ENCODE measurements around the gene STAT5B.
A peak's percentile ranks its signal among the peaks of the same experiment; 100 is the strongest.

The STAT5B gene

DNA sequence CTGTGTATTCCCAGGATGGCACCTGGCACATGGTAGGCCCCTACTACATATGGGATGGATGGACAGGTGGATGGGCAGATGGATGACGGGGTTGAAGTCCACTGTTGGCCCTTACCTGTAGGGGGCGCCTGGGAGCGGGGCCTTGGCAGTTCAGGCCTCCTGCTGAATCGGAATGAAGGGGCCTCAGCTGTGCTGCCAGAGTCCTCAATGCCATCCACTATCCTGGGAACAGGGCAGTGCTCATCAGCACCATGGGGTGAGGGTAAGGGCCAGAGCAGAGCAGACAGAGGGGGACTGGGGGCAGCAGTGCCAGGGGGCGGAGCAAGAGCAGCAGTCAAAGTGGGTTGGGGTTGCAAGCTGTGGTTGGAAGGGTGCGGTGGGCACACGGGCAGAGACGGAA lies 113.1 kb downstream of the STAT5B start:
- no peak overlapping the region for H3K27ac ChIP-seq
- no peak for DNase-seq (ENCODE audit: low read depth, low spot score)

DNA sequence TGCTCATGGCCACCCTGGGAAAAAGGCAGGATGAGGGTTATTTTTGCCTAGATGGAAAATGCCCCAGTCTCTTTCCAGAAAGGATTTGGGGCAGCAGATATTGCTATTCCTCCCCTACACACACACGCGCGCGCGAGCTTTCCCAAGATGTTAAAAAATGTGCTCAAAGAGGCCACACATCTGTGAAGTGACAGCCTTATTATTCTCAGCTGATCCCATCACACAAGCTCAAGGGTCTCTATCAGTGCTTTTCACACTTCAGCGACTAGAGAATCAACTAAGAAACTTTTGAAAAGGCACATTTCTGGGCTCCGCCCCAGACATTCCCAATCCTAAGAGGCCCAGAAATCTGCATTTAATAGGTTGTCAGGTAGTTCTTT lies 115.7 kb downstream of the STAT5B start:
- H3K27ac ChIP-seq: no peak overlapping the region
- DNase-seq (ENCODE audit: low read depth, low spot score): no peak

DNA sequence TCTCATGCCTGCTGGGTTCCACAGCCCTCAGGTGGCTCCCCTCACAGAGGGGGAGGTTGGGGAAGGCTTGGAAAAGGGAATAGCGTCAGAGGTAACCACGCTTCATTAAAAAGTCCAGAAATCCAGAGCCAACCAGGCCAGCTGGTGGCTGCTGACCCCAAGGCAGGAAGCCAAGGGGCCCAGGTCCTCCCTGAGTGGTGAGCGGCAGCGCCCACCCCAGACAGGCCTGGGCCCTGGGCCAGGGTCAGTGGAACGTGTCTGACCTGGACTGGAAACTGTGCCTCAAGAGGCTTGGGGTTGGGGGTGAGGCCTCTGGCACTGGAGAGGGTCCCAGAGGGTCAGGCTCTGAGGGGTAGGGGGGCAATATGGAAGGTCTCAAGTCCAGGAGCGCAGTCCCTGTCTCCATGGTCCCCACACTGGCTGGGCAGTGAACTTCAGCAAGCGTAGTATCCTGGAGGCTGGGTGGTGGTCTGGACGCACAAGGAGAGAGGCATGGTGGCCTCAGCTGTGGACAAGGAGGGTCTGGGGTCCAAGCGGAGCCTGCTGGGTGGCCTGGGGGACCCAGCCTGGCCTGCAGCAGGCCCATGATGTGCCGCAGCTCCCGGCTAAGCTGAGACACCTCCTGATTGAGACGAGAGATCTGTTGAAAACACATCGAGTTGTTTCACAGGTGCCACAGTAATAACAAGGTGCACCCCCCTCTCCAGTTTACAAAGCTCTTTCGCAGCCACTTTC lies 116.2 kb downstream of the STAT5B start:
- no peak for DNase-seq (ENCODE audit: low read depth, low spot score)
- no peak overlapping the region for H3K27ac ChIP-seq

DNA sequence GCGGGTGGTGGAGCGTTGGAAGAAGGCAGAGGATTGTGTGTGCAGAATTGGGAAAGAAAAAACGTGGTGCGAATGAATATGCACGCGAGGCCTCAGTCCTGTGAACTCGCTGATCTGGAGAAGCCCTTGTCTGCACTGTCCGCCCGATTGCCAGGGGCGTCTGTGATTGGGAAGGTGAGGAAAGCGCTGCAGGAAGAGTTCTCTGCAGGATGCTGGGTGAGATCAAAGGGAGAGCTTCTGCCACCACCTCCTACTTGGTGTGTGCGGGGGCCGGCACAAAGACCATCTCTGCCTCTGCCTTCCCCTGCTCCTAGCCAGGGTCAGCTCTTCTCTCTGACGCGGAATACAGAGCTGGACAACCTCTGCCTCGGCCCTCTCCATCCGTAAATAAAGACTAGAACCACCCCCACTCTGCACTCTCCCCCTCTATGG lies 120.6 kb downstream of the STAT5B start:
- H3K27ac ChIP-seq: peak overlapping the region; percentile 66

DNA sequence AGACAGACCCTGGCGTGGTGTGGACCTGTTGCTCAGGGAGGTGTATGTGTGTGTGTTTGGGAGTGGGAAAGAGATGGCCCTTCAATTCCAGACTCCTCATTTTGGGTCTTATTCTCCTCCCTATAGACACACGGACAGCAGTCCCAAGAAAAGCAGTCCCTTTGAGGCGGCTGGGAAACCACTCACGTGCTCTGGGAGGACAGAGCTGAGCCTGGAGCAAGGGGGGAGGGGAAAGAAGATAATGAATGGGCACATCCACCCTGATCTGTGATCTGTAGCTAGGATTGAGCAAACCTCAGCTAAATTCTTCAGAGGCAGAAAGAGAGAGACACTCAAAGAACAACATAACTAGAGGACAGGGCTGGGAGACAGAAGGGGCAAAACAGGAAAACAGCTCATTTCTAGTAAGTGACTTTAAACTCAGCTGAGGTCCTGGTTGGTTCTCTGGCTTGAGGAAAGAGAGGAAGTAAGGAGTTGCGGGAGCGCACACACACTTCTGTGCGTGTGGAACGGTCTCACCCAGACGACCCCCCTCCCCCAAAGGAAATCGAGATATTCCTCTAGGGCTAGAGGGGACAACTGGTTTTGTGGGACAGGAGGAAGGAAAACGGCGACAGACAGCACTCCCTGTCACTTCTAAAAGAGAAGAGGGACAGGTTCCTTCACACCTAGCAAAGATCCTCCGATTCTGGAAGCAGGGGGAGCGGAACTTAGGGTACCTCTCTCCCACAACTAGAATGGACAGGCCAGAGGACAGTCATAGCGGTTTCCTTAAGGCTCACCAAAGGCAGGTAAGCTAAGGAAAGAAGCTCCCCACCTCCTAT lies 122.1 kb downstream of the STAT5B start:
- H3K27ac ChIP-seq: peak overlapping the region; percentile 66
- no peak for DNase-seq (ENCODE audit: low read depth, low spot score)

More for the DNA sequence above, 120.6 kb downstream of the STAT5B start:
- no peak for DNase-seq (ENCODE audit: low read depth, low spot score)
